AG10803 (cell line): Measurements from ENCODE around the gene PDGFA.
A peak's percentile ranks its signal among the peaks of the same experiment; 100 is the strongest.

Experiments
- DNase-seq: peaks from one replicate; pipeline ENCODE4 v3.0.0; 2010; ENCODE audit warnings: low read depth
- H3K4me3 ChIP-seq: 2 replicates; pipeline ENCODE4 v1.5.1; 2011; ENCODE audit warnings: mild to moderate bottlenecking, low read length, control low read depth
- CTCF ChIP-seq: conservative IDR thresholded peaks from 2 replicates; pipeline ENCODE4 v1.5.1; 2011; ENCODE audit warnings: mild to moderate bottlenecking, low read length, control low read depth, inconsistent platforms

The PDGFA gene

GRCh38 chr7:467856-468545 is 51.6 kb downstream of the PDGFA start:
- no peak for DNase-seq

GRCh38 chr7:467393-467828 is 52.2 kb downstream of the PDGFA start:
- H3K4me3 ChIP-seq, result no peak overlapping the region
- no peak for DNase-seq
- no peak for TF ChIP-seq CTCF

More at GRCh38 chr7:467856-468545, 51.6 kb downstream of the PDGFA start:
- no peak for TF ChIP-seq CTCF
- H3K4me3 ChIP-seq, result no peak overlapping the region

GRCh38 chr7:466465-467191 is 53.0 kb downstream of the PDGFA start:
- H3K4me3 ChIP-seq, result no peak overlapping the region
- no peak for DNase-seq
- no peak for TF ChIP-seq CTCF

- no peak for TF ChIP-seq CTCF
- H3K4me3 ChIP-seq, result no peak overlapping the region
- DNase-seq, result no peak
These were observed 53.8 kb downstream of the PDGFA start for GRCh38 chr7:465710-466400.

GRCh38 chr7:464454-465401 is 54.9 kb downstream of the PDGFA start:
- no peak overlapping the region for H3K4me3 ChIP-seq
- no peak for TF ChIP-seq CTCF
- DNase-seq, result peak; percentile 84

- H3K4me3 ChIP-seq, result no peak overlapping the region
- no peak for DNase-seq
- TF ChIP-seq CTCF, result no peak
These were observed 55.7 kb downstream of the PDGFA start for GRCh38 chr7:463817-464453.
